ENCODE results near the gene EPB41L3.

EPB41L3 gene

GRCh38 chr18:5431836-5432575 lies 111.8 kb downstream of the EPB41L3 start:
- ATAC-seq = no peak
- no peak for TF ChIP-seq PPARA (CRISPR knock-in tag; IDR thresholded peaks at IDR 0.05; ENCODE audit: borderline replicate concordance)
- no peak for TF ChIP-seq CREB5 (CRISPR knock-in tag; IDR thresholded peaks at IDR 0.05; ENCODE audit: low read depth)
- no peak for TF ChIP-seq ZNF70 (CRISPR knock-in tag; IDR thresholded peaks at IDR 0.05)
- TF ChIP-seq ZNF8 (CRISPR knock-in tag; IDR thresholded peaks at IDR 0.05) = no peak
- TF ChIP-seq ZFP30 (CRISPR knock-in tag; IDR thresholded peaks at IDR 0.05) = no peak
- TF ChIP-seq ESRRG (CRISPR knock-in tag; IDR thresholded peaks at IDR 0.05) = no peak
- no peak for TF ChIP-seq ZNF565 (CRISPR knock-in tag; conservative IDR thresholded peaks at IDR 0.05; ENCODE audit: low read depth)
- no peak for TF ChIP-seq ZC3H10 (CRISPR knock-in tag; IDR thresholded peaks at IDR 0.05)
- TF ChIP-seq TOX (CRISPR knock-in tag; IDR thresholded peaks at IDR 0.05; ENCODE audit: borderline replicate concordance) = no peak
- TF ChIP-seq CSDC2 (CRISPR knock-in tag; IDR thresholded peaks at IDR 0.05) = no peak
- no peak for TF ChIP-seq OSR1 (CRISPR knock-in tag; IDR thresholded peaks at IDR 0.05)
- TF ChIP-seq ISL1 (CRISPR knock-in tag; IDR thresholded peaks at IDR 0.05) = no peak
- no peak for TF ChIP-seq BACH2 (CRISPR knock-in tag; IDR thresholded peaks at IDR 0.05; ENCODE audit: borderline replicate concordance)
- no peak for TF ChIP-seq GLIS3 (CRISPR knock-in tag; IDR thresholded peaks at IDR 0.05)

GRCh38 chr18:5430131-5430530 lies 113.7 kb downstream of the EPB41L3 start:
- ATAC-seq = no peak
- TF ChIP-seq SNAI2 (CRISPR knock-in tag; IDR thresholded peaks at IDR 0.05) (no peak), GLIS3 (CRISPR knock-in tag; IDR thresholded peaks at IDR 0.05) (no peak), ESRRG (CRISPR knock-in tag; IDR thresholded peaks at IDR 0.05) (no peak)

- ATAC-seq = no peak
Measured at GRCh38 chr18:5429681-5430080, 114.1 kb downstream of the EPB41L3 start.

More at GRCh38 chr18:5429681-5430080, 114.1 kb downstream of the EPB41L3 start:
- no peak for TF ChIP-seq GLIS3 (CRISPR knock-in tag; IDR thresholded peaks at IDR 0.05)
- TF ChIP-seq CSDC2 (CRISPR knock-in tag; IDR thresholded peaks at IDR 0.05) = no peak
- no peak for TF ChIP-seq TSHZ2 (CRISPR knock-in tag; IDR thresholded peaks at IDR 0.05)
- no peak for TF ChIP-seq OSR1 (CRISPR knock-in tag; IDR thresholded peaks at IDR 0.05)
- no peak for TF ChIP-seq CREB5 (CRISPR knock-in tag; IDR thresholded peaks at IDR 0.05; ENCODE audit: low read depth)
- TF ChIP-seq BACH2 (CRISPR knock-in tag; IDR thresholded peaks at IDR 0.05; ENCODE audit: borderline replicate concordance) = no peak
- no peak for TF ChIP-seq ZNF565 (CRISPR knock-in tag; conservative IDR thresholded peaks at IDR 0.05; ENCODE audit: low read depth)
- TF ChIP-seq ZNF70 (CRISPR knock-in tag; IDR thresholded peaks at IDR 0.05) = no peak
- TF ChIP-seq TOX (CRISPR knock-in tag; IDR thresholded peaks at IDR 0.05; ENCODE audit: borderline replicate concordance) = no peak
- TF ChIP-seq SNAI2 (CRISPR knock-in tag; IDR thresholded peaks at IDR 0.05) = no peak
- no peak for TF ChIP-seq TCF4 (CRISPR knock-in tag; IDR thresholded peaks at IDR 0.05; ENCODE audit: borderline replicate concordance)
- no peak for TF ChIP-seq ESRRG (CRISPR knock-in tag; IDR thresholded peaks at IDR 0.05)
- TF ChIP-seq PPARA (CRISPR knock-in tag; IDR thresholded peaks at IDR 0.05; ENCODE audit: borderline replicate concordance) = no peak
